HepG2 (cell line): ENCODE data around the gene SRGAP2B. TPM values are rescaled to one million over a fixed set of nuclear protein-coding genes. Genes with fewer than 3 reads are reported as not detected.
"Not testable (repeated sequence)": the region's sequence is repeated elsewhere in the genome, so short reads cannot be mapped to it uniquely, and the experiment has no call there.

Experiments used
- ATAC-seq: fragments of 200-7000 bp; cut with Tn5 transposase; 3 replicates; pipeline ENCODE4 v1.9.1; 2020; ENCODE audit warnings: mild to moderate bottlenecking, moderate library complexity
- BruUV-seq: library from RNA; stranded (reverse); fragments of 400-500 nt; replicated peaks from 2 replicates; lab custom pipeline; 2021; lab: Mats Ljungman, UMichigan
- CTCF ChIA-PET: fragments of 300-600 bp; formaldehyde crosslinking; extraction: SDS; loops from one replicate; lab custom pipeline; 2021; ENCODE audit warnings: low total read pairs, inconsistent platforms, low intra/inter-chr PET ratio; lab: Yijun Ruan, JAX
- POLR2A ChIA-PET: fragments of 350-600 bp; sonication (Branson Sonifier 250); formaldehyde crosslinking; loops from one replicate; lab custom pipeline; 2020; ENCODE audit warnings: antibody characterized with exemption, inconsistent platforms; lab: Yijun Ruan, JAX
- DNase-seq: peaks from one replicate; pipeline ENCODE4 v3.0.0-alpha.2; 2015; ENCODE audit warnings: low spot score
- FAIRE-seq: peaks from 3 replicates; lab custom pipeline; 2011; peaks lifted over from hg19 to GRCh38; lab: Jason Lieb, UNC
- H2AFZ ChIP-seq: one replicate; pipeline ENCODE4 v1.6.1; 2011; ENCODE audit warnings: low read length, inconsistent platforms
- H3K27ac ChIP-seq: fragments of 300-600 bp; 3 replicates; pipeline ENCODE4 v1.8.0; 2011; ENCODE audit warnings: mixed run types, mild to moderate bottlenecking, mixed read lengths, low read length, inconsistent platforms; ENCODE audit not compliant: insufficient read depth; ENCODE audit errors: extremely low read length
- H3K27me3 ChIP-seq, 2 experiments: fragments of 200-600 bp in 1 of 2; 2 replicates in 1 of 2; 3 replicates in 1 of 2; pipeline versions ENCODE4 v1.6.0 to v1.8.0; 2011; ENCODE audit warnings: low read length in 2 of 2, mild to moderate bottlenecking in 2 of 2, moderate library complexity in 2 of 2, inconsistent platforms in 1 of 2; ENCODE audit not compliant: insufficient read depth in 2 of 2, control insufficient read depth in 1 of 2
- H3K36me3 ChIP-seq, 2 experiments: fragments of 200-600 bp in 1 of 2; replicated peaks in 1 of 2; 2 replicates in 1 of 2; 3 replicates in 1 of 2; pipeline versions ENCODE4 v1.5.1 to v1.8.0; 2011; ENCODE audit warnings: low read length in 2 of 2, inconsistent platforms in 1 of 2; ENCODE audit not compliant: insufficient read depth in 2 of 2, control insufficient read depth in 1 of 2
- H3K4me1 ChIP-seq: 2 replicates; pipeline ENCODE4 v1.5.1; 2012; ENCODE audit warnings: low read length, inconsistent platforms; ENCODE audit not compliant: insufficient read depth
- H3K4me2 ChIP-seq: 2 replicates; pipeline ENCODE4 v1.6.0; 2011; ENCODE audit warnings: low read depth, low read length, inconsistent platforms
- H3K4me3 ChIP-seq, 3 experiments: fragments of 200-600 bp in 1 of 3; sonication (generic), shearing (Covaris generic) in 1 of 3; replicated peaks in 1 of 3; 2 replicates each; pipeline ENCODE4 v1.5.1; 2011 to 2016; ENCODE audit warnings: low read length in 3 of 3, inconsistent platforms in 2 of 3, low read depth in 2 of 3, mild to moderate bottlenecking in 2 of 3, control low read depth in 1 of 3, mixed read lengths in 1 of 3; ENCODE audit not compliant: insufficient read depth in 1 of 3
- H3K79me2 ChIP-seq: one replicate; pipeline ENCODE4 v1.6.1; 2011; ENCODE audit warnings: low read length, inconsistent platforms; ENCODE audit not compliant: insufficient read depth
- H3K9ac ChIP-seq: 2 replicates; pipeline ENCODE4 v1.6.0; 2011; ENCODE audit warnings: mild to moderate bottlenecking, low read depth, low read length, inconsistent platforms; ENCODE audit not compliant: insufficient read depth
- H3K9me3 ChIP-seq: 2 replicates; pipeline ENCODE4 v1.5.1; 2012; ENCODE audit warnings: mild to moderate bottlenecking, low read length
- H4K20me1 ChIP-seq: 2 replicates; pipeline ENCODE4 v1.6.0; 2011; ENCODE audit warnings: inconsistent platforms, mild to moderate bottlenecking, low read length, moderate library complexity; ENCODE audit not compliant: insufficient read depth
- HNF4A ChIP-seq: sonication (generic); formaldehyde crosslinking; IDR thresholded peaks from 2 replicates; pipeline ENCODE4 v1.4.0; 2020; ENCODE audit warnings: missing genetic modification reagents
- WGBS: methylation state at CpG from one replicate; pipeline ENCODE4 v1.1.6; 2017; ENCODE audit warnings: low lambda C conversion rate; 5-methylcytosine and 5-hydroxymethylcytosine counted together
- in situ Hi-C: cut with HindIII; loops from 2 replicates; pipeline ENCODE4 v1.10.0; 2017; ENCODE audit warnings: low pct_unique_long_range_greater_than_20kb; ENCODE audit not compliant: extremely low pct_ligation_motif_present
- intact Hi-C: fragments of 100-400 bp; cut with micrococcal nuclease; formaldehyde crosslinking; loops from one replicate; pipeline ENCODE4 v1.10.0; 2022; ENCODE audit not compliant: unreplicated experiment
- polyA plus RNA-seq, 8 experiments: library from polyadenylated mRNA; depleted of rRNA in 3 of 8; stranded (reverse) in 7 of 8; unstranded in 1 of 8; fragments of >200 nt; fragmentation: Illumina TruSeq in 4 of 8; extraction: Trizol in 4 of 8; gene quantifications; 2 replicates each; pipeline versions ENCODE4 v1.2.1 to v1.2.3, GENCODE V29; 2011 to 2016; ENCODE audit warnings: low read depth in 4 of 8, missing spikeins in 1 of 8, mixed read lengths in 1 of 8; ENCODE audit not compliant: insufficient read depth in 1 of 8
- total RNA-seq, 5 experiments: library from RNA; depleted of rRNA; stranded (reverse); fragments of >200 nt; fragmentation: Illumina TruSeq; extraction: Trizol; gene quantifications; 2 replicates each; pipeline ENCODE4 v1.2.3, GENCODE V29; 2016; ENCODE audit warnings: low read depth in 1 of 5

Gene SRGAP2B
- total and polyA plus RNA-seq, 2 of the 13 experiments (the other 11 are each of a cell fraction or from before 2014, with no cell fraction given), result 9.2 to 16.1 TPM

- peak; percentile 94 for ATAC-seq
- H3K27ac ChIP-seq, FAIRE-seq, POLR2A ChIA-PET, H3K4me3 ChIP-seq, H3K4me1 ChIP-seq, H3K27me3 ChIP-seq, H3K79me2 ChIP-seq, H2AFZ ChIP-seq, DNase-seq, in situ Hi-C loops, H3K4me2 ChIP-seq, H3K36me3 ChIP-seq, H3K9ac ChIP-seq, CTCF ChIA-PET, H3K9me3 ChIP-seq, H4K20me1 ChIP-seq, BruUV-seq, intact Hi-C loops: not testable (repeated sequence)
- 0% methylated on average over 1 of the region's 1 CpG for WGBS
- TF ChIP-seq HNF4A (CRISPR knock-in tag), result peak; percentile 20; the same call in 1 of the 2 replicates
Observed at GRCh38 chr1:144931553-144931952, 163.6 kb downstream of the SRGAP2B start.

GRCh38 chr1:144930085-144930777, 164.9 kb downstream of the SRGAP2B start:
- in situ Hi-C loops, ATAC-seq, H3K4me3 ChIP-seq, H3K36me3 ChIP-seq, H3K9ac ChIP-seq, CTCF ChIA-PET, H3K4me1 ChIP-seq, H3K27ac ChIP-seq, H4K20me1 ChIP-seq, H3K9me3 ChIP-seq, intact Hi-C loops, FAIRE-seq, H3K79me2 ChIP-seq, H3K27me3 ChIP-seq, H2AFZ ChIP-seq, BruUV-seq, POLR2A ChIA-PET, H3K4me2 ChIP-seq, DNase-seq: not testable (repeated sequence)
- 100% methylated on average over 3 of the region's 6 CpGs for WGBS

DNA sequence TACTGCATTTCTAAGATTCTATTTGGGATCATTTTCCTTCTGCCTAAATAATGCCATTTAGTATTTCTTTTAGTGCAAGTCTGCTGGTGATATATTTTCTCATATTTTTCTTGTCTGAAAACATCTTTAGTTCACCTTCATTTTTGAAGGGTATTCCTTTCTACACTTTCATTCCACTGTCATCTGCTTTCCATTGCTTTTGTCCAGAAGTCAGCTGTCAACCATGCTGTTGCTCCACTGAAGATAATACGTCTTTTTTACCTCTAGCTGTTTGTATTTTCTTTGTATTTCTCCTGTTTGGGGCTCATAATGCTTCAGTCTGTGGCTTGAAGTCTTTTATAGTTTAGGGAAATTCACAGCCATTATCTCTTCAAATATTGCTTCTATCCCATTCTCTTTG, 167.8 kb downstream of the SRGAP2B start:
- H3K4me2 ChIP-seq, H4K20me1 ChIP-seq, DNase-seq, H3K27me3 ChIP-seq, intact Hi-C loops, H3K9ac ChIP-seq, H3K4me1 ChIP-seq, POLR2A ChIA-PET, in situ Hi-C loops, H3K36me3 ChIP-seq, FAIRE-seq, ATAC-seq, H2AFZ ChIP-seq, H3K9me3 ChIP-seq, H3K79me2 ChIP-seq, H3K27ac ChIP-seq, BruUV-seq, CTCF ChIA-PET, H3K4me3 ChIP-seq: not testable (repeated sequence)
- WGBS, result 80% methylated on average over 1 of the region's 1 CpG

GRCh38 chr1:144923640-144924039, 171.5 kb downstream of the SRGAP2B start:
- H3K4me2 ChIP-seq, CTCF ChIA-PET, in situ Hi-C loops, H3K9ac ChIP-seq, H3K4me1 ChIP-seq, DNase-seq, H3K27ac ChIP-seq, H3K9me3 ChIP-seq, H3K27me3 ChIP-seq, BruUV-seq, ATAC-seq, H4K20me1 ChIP-seq, H2AFZ ChIP-seq, H3K79me2 ChIP-seq, intact Hi-C loops, FAIRE-seq, POLR2A ChIA-PET, H3K36me3 ChIP-seq, H3K4me3 ChIP-seq: not testable (repeated sequence)
- WGBS, result no CpG with 5 or more reads among the region's 5 CpGs
